GM21367 (cell line): ENCODE data around the gene ENTPD8.
A peak's percentile ranks its signal among the peaks of the same experiment; 100 is the strongest.

Experiments
- ATAC-seq: cut with Tn5 transposase; IDR thresholded peaks from one replicate; pipeline ENCODE4 v1.9.1; 2021; ENCODE audit not compliant: unreplicated experiment

Gene ENTPD8

DNA sequence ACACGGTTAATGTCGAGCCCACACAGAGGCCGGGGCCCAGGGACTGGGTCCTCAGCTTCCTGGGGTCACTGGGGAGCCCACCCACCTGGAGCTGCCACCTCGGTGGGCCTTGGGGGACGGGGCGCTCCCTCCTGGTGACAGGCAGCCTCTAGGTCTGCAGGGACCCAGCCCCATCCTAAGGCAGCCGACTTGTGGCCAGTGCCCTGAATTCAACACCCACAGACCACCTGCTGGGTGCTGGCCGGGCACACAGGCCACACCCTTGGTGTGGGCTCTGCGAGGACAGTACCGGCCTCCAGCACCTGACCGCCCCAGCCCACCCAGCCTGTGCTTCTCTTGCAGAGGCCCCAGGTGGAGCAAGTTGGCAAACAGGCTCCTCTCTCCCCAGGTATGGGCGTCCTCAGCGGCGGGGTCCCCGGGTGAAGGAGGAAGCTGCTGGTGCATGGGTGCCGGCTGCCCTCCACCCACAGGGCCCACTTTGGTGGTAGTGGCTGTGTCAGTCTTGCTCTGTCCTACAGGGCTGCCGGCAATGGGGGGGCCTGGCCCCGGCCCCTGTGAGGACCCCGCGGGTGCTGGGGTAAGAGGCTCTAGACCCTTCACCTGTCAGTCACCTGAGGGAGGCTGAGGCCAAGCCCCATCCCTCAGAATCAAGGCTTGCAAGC, 8.3 kb downstream of the ENTPD8 start:
- ATAC-seq = no peak

DNA sequence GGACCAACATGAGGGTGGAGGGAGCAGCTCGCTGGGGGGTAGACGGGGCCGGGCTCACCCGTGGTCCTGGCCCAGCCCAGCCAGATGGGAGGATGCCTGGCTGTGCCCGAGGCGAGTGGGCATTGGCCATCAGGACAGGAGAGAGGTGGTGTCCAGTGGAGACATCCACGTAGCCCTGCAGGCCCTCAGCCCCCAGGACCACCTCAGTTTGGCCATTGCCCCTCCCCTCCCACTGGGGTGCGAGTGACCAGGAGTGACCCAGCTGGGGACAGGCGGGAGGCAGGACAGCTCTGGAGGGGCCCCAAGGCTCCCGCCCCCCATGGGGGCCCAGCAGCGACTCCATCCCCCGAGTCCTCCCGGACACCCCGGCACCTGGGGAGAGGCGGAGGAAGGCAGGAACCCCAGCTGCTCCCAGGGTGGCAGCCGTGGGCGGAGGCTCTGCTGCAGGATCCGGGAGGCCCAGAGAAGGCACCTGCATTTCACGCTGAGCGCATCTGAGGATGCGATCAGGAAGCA, 9.7 kb downstream of the ENTPD8 start:
- no peak for ATAC-seq

DNA sequence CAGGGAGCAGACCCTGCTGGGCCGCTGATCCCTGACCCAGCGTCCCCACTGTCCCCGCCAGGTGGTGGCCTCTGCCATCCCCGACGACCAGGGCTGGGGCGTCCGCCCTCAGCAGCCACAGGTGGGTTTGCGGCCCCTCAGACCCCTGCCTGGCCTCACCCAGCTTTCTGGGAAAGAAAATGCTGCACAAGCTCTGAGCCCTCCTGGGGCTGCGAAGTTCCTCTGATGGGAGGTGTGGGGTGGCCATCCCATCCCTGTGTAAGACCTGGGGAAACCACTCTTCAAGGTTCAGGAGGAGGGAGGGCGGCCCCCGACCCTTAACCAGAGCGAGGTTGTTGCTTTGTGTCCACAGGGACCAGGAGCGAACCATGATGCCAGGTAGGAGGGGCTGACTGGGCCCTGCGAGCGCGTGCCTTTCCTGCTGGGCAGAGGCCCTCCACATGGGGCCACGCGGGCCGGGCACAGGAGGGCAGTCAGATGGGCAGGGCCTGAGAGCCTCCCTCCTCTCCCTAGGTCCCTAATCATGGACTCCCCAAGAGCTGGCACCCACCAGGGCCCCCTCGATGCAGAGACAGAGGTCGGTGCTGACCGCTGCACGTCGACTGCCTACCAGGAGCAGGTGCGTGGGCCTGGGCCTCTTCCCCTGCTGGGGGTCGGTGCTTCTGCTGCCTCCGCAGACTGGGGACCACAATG, 10.3 kb downstream of the ENTPD8 start:
- no peak for ATAC-seq

DNA sequence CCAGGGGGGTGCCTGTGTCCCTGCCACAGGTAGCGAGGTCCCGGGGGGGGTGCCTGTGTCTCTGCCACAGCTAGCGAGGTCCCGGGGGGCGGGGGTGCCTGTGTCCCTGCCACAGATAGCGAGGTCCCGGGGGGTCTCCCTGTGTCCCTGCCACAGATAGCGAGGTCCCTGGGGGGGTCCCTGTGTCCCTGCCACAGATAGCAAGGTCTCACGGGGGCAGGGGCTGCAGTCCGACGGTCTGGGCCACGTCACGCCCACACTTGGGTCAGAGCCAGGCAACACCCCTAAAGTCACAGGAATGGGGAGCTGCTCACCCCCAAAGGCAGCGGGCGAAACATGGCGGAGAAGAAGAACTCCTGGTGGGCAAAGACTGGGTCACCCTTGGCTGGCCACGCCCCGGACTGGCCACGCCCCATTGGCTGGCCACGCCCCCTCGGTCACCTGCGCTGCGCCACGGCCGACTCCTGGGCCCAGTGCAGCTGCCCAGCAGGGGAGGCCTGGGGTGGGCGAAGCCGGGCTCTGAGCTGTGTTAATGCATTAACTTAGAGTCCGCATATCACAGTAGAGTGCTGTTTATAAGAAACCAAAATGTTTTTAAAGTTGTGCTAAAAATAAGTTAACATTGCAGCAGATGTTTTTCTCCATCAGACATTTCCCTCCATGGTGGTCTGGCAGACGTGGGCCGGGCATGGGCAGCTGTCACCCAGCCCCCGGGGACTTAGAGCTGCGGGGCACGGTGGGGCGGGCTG, 11.0 kb downstream of the ENTPD8 start:
- no peak for ATAC-seq

DNA sequence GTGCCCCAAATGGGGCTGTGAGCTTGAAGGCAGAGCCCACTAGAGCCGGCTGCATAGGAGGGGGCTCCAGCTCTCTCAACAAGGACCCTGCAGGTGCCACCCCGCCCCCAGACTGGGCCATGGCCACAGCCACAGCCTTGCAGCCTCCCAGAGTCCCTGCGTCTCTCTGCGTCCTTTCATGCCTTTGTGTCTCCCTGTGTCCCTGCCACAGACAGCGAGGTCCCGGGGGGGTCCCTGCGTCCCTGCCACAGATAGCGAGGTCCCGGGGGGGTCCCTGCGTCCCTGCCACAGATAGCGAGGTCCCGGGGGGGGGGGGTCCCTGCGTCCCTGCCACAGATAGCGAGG, 11.6 kb downstream of the ENTPD8 start:
- ATAC-seq = no peak

DNA sequence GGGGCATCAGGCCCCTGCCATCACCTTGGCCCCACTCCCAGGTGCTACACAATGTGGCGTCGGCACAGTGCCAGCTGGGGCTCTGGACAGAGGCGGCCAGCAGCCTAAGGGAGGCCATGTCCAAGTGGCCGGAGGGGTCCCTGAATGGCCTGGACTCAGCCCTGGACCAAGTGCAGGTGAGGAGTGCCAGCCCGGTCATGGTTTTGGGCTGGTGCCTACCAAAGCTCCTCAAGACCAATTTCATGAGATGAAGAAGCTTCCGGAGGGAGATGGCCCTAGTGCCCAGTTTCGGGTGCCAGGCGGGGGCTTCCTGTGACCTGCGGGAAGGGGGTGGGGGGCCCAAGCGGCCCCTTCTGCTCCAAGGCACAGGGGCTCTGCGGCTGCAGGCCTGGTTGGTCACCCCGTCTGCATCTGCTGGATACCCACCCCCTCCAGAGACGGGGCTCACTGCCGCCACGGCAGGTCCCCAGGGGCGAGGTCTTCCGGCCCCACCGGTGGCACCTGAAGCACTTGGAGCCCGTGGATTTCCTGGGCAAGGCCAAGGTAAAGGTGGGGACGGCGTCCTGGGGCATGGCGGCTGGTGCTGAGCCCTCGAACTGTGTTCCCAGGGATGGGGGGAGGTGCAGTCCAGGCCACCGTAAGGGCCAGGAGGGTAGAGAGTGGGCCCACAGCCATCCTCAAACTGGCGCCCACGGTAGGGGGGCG, 12.2 kb downstream of the ENTPD8 start:
- ATAC-seq = no peak

DNA sequence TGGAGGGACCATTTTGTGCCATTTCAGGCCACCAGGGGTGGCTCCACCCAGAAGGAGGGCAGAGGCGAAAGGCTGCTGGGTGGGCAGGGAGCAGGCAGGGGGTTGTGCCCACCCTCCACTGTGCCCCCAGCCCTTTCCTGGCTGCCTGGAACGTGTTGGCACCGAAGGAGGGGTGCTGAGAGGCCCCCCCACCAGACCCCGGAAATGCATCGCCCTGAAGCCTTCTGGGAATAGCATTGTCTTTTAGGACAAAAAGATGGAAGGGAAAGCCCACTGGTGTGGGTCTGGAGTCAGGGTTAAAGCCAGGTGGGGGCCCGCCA, 12.9 kb downstream of the ENTPD8 start:
- no peak for ATAC-seq

DNA sequence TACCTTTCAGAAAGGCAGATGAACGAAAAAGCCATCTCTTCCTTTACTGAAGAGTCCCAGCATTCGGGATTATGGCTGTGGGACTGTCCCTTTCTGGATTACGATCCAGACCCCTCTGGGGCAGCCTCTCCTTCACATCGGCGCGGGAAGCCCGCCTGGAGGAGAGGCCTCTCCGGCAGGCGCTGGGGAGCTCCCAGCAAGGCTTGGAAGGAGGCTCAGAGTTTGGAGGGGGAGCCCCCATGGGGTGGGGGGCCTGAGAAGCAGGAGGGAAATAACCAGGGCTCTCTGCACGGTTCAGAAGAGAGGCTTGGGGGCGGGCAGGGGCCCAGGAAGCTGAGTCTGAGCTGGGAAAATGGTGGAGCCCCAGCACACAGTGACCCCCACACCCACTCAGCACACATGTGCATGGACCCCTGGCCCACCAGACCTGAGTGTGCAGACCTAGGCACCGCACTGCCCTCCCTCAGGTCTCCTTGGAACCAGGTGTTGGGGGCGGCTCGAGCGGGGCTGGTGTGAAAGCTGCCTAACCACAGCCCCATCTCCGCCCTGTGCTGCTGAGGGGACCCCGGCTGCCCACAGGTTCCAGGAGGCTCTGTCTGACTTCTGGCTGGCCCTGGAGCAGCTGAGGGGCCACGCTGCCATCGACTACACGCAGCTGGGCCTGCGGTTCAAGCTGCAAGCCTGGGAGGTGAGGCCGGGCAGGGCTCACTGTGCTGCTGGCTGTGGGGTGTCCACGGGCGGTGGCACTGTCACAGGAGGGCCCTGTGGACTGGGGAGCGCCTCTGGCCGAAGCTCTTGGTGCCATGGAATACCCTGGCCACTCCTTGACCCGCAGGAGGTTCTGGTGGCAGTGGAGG, 13.5 kb downstream of the ENTPD8 start:
- no peak for ATAC-seq

DNA sequence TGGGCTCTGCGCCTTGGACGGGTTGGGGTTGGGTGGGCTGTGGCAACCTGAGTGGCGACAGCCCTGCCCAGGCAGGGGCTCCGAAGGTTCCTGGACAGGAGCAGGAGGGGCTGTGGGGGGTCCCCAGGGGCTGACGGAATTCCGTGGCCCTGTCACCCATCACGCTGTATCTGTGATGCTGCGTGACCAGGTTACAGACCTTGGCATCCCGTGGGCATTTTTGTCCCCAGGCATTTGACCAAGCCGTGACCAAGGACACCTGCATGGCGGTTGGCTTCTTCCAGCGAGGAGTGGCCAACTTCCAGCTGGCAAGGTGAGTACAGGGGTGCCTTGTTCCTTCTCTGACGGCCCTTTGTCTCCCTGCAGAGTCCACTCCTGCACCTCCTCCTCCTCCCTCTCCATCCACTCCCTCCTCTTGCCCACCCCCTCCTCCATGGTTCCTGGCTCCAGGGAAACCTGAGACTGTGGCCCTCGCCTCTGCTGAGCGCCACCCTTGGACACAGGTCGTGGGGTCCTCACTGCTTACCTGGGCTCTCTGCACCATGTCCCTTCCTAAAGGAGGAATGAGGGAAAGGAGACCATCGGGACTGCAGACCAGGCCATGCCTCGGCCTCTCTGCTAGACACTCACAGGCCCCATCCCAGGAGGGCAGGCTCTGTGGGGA, 15.0 kb downstream of the ENTPD8 start:
- no peak for ATAC-seq

DNA sequence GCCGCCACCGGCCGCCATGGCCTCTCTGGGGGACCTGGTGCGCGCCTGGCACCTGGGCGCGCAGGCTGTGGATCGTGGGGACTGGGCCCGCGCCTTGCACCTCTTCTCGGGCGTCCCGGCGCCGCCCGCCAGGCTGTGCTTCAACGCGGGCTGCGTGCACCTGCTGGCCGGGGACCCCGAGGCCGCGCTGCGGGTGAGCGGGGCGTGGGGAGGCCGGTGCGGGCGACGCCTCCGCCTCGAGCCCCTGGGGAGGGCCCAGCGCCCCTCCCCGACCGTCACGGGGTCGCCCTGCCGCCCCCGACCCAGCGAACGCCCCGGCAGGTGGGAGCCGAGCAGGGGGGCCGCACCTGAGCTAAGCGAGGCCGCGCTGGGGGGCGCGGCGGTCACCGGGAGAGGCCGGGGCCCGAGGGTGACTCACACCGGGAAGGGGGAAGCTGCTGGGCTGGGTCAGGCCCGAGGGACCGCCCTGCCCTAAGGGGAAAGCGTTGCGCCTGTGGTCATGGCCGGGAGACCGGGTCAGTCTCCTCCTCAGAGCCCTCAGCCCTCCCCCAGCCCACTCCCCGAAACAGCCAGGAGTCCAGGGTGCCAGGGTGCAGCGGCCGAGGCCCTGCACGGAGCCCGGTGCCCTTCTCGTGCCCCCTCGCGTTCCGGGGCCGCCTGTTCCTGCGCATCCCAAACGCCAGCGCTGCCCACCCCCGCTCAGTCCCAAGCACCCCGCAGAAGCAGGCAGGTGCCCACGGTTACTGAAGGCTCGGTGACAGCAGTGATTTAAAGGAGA, 17.5 kb downstream of the ENTPD8 start:
- ATAC-seq = peak; percentile 13

DNA sequence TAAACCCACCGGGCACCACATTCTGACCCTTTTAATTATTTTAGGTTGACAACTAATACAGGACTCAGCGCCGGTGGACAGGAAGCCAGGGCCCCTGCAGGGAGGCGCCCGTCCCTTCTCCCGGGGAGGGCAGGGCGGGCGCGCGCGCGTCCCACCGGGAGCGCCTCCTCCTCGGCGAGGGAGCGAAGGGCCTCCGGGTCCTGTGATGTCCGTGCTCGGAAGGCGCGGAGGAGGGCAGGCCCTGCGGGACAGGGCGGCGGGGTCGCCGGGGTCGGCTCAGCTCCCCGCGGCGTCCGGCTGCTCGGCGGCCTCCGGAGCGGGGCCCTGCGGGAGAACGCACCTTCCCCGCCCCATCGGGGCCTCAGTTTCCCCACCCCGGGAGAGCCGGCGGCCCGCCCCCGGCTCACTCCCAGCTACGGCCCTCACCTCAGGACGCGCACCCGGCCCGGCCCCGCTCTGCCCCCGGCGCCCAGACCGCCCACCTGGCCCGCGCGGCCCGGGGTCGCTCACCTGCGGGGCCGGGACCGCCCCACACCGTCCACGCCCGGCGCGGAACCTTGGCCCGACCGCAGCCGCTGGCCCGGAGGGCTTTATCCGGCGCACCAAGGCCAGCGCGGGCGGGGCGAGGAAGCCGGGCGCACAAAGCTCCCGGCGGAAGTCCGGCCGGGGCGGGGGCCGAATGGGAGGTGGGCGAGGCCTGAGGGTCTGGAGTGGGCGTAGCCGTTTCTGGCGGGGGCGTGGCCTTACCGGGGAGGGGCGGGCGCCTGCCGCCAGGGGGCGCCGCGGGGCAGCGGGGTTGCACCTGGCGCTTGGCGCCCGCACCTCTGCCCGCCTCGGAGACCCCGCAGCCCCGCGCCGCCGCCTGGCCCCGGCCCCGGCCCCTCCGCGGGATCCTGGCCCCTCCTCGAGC, 18.3 kb downstream of the ENTPD8 start, which contains the start of the genes EXD3 and NOXA1:
EXD3 (minus strand) TSS at position 559 of the 910 bp plus-strand sequence. CDS start 27,805 bp downstream, outside the sequence.
NOXA1 (plus strand) TSS at position 790 of the 910 bp plus-strand sequence. CDS start 137 bp downstream, outside the sequence.
- ATAC-seq = peak; percentile 79

DNA sequence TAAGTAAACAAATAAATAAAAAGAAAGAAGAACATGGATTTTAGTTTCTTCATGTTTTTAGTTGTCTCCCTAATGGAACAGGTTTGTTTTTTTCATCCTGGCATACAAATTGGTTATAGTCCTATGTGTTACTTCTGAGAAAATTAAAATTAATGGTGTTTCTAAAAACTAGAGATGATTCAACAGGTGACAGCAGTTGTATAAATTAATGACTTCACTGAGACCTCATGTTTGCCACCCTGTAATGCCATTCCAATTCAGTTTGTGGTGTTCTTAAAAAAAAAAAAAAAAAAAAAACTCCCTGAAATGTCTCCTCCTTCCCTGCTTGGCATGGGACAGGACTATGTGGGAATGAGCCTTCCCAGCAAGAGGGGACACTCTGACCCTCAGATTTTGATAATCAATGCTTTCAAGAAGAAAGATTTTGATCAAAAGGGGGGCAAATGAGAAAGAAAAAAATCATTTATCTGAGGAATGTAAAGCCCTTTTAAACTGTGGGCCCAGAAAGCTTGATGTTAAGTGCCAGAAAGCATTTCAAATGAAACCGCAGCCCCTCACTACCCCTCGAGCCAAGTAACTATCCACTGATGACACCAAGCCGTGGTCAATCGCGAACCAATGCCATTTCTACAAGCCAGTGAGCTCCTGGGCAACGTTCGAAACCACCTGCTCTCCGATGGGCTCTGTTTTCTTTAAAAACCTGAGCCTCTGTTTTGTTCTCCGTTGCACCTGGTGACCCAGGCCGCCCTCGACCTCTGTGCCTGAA, 19.1 kb downstream of the ENTPD8 start:
- ATAC-seq = no peak

DNA sequence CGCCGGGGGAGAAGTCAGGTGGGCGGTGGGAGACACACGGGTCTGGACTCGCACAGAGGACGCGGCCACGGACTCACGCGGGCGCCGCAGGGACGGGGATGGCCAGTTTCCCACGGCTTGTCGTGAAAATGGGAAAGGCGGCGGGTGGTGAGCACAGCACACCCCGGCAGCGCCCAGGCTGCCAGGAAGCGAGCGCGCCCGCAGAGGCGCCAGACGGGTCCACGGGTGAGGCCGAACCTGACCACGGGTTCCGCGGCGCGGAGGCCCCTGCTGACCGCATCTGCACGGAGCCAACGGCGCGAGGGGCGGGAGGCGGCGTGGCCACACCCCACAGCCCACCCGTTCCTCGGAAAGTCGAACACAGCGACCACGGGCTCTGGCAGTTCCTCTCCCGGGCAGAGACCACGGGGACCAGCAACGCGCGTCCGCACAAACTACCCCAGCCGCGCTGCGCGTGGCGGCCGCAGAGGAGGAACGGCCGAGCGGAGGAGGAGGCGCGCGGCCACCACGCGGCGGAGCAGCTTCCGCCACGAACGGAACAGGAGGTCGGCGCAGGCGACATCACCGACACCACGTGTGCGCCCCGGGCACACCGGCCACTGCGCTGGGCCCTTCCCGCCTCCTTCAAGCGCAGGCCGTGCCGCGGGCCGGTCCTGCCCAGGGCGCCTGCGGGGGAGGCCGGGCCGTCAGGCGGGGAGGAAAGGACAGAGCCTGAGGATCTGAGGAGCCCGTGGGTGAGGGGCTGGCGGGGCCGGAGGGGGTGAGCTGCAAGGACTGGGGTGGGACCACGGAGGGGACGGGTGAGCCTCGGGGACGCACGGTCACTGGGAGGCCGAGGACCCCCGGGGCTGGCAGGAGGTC, 23.8 kb downstream of the ENTPD8 start:
- no peak for ATAC-seq

DNA sequence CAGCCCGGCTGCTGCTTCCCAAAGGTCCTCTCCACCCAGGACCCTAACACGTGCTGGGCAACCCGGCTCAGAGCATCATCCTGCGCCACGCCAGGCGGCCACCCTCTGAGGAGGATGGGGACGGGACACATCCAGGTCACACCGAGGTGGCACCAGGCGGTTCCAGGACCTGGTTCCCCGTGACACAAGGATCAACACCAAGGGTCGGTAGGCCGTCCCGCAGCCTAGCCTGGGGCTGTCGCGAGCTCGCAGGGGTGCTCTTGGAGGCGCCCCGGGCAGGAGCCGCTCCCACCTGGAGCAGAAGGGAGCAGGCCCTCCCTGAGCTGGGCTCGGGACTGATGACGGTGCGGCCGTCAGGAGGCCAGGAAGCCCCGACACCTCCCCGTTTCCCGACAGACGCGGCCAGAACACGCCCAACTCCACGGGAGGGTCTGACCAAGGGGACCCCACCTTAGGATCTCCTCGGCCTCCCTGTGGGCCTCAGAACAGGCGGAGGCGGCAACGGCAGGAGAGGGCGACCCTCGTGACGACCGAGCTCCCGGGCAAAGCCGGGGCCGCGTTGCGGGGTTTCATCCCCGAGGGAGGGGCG, 24.5 kb downstream of the ENTPD8 start:
- no peak for ATAC-seq

DNA sequence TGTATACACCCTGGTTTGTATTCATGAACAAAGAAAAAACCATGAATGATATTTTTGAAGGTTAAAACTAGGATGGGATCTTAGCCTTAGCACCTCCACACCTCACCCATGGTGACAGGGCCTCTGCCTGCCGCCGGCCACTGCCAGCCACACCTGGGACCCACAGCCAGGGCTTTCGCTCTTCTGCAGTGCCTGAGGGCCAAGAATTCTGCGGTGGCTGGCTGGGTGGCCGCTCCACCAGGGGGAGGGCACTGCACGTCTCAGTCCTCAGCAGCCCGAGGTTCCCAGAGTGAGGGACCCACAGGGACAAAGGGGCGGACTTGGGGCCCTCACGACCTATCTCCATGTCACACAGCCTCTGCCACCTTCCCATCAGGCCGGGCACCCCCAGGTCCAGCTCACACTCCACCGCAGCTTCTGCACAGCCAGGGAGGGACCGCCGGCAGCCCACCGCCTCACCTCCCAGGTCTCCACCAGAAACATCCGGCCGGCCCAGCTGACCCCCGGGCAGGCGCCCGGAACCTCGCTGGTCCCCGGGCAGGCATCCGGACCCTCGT, 25.1 kb downstream of the ENTPD8 start:
- no peak for ATAC-seq

DNA sequence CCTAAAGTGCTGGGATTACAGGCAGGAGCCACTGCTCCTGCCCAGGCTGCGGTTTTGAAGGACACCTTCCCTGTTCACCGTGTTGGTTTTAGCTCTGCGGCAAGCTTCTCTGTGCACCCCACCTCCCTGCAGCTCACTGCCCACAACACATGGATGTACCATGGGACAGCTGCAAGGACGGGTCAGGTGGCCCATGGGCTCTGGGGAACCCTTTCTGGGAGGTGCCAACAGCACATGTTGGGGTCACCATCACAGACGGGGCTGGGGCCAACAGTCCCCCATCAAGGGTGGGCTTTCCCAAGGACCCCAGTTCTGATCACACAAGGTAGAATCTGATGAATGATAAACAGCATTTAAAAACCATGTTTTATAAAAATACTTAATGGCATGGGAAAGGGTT, 25.7 kb downstream of the ENTPD8 start:
- ATAC-seq = no peak
